Astrocyte of the spinal cord (primary cell): ENCODE results near the gene ATP9B.

ENCODE experiments used
- DNase-seq: peaks from one replicate; pipeline ENCODE4 v3.0.0; 2011; ENCODE audit warnings: low read depth, low spot score
- H3K4me3 ChIP-seq: 2 replicates; pipeline ENCODE4 v1.5.1; 2011; ENCODE audit warnings: low read depth, mild to moderate bottlenecking, low read length, moderate library complexity
- in situ Hi-C: cut with HindIII; loops from 2 replicates; pipeline ENCODE4 v1.10.0; 2017; ENCODE audit warnings: low sequenced_read_pairs
- TF ChIP-seq, protein P1 (sequence below): IDR thresholded peaks from 2 replicates; pipeline ENCODE4 v1.5.1; 2012; ENCODE audit warnings: low read depth, mild to moderate bottlenecking, low read length, inconsistent platforms

ATP9B gene

DNA sequence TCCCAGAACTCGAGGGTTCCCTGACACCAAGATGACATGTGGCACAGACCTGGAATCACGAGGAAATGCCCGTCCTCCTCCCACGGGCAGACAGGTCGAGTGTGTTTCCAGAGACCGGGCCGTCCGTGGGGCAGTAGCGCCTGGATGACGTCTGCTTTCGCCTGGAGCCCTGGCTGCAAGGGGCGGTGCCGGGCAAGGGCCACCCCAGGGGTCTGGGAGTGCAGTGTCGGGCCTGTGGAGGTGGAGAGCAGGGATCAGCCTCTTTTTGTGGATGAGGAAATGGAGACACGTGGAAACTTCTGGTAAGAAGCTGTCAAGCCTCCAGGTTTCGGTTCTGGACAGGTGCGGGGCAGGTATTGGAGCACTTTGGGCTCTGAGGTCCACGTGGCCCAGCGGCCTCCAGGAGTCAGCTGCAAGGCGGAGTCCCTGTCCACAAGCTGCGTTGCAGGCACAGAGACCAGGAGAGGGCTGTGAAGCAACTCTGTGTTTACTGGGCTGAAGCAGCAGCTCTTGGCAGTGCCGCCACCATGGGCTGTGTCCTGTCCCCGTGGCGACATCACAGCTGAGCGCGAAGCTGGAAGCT lies 352.2 kb downstream of the ATP9B start:
- in situ Hi-C loops, result no loop called here
- H3K4me3 ChIP-seq, result no peak overlapping the region
- TF ChIP-seq, protein P1, sequence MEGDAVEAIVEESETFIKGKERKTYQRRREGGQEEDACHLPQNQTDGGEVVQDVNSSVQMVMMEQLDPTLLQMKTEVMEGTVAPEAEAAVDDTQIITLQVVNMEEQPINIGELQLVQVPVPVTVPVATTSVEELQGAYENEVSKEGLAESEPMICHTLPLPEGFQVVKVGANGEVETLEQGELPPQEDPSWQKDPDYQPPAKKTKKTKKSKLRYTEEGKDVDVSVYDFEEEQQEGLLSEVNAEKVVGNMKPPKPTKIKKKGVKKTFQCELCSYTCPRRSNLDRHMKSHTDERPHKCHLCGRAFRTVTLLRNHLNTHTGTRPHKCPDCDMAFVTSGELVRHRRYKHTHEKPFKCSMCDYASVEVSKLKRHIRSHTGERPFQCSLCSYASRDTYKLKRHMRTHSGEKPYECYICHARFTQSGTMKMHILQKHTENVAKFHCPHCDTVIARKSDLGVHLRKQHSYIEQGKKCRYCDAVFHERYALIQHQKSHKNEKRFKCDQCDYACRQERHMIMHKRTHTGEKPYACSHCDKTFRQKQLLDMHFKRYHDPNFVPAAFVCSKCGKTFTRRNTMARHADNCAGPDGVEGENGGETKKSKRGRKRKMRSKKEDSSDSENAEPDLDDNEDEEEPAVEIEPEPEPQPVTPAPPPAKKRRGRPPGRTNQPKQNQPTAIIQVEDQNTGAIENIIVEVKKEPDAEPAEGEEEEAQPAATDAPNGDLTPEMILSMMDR, result no peak
- no peak for DNase-seq

DNA sequence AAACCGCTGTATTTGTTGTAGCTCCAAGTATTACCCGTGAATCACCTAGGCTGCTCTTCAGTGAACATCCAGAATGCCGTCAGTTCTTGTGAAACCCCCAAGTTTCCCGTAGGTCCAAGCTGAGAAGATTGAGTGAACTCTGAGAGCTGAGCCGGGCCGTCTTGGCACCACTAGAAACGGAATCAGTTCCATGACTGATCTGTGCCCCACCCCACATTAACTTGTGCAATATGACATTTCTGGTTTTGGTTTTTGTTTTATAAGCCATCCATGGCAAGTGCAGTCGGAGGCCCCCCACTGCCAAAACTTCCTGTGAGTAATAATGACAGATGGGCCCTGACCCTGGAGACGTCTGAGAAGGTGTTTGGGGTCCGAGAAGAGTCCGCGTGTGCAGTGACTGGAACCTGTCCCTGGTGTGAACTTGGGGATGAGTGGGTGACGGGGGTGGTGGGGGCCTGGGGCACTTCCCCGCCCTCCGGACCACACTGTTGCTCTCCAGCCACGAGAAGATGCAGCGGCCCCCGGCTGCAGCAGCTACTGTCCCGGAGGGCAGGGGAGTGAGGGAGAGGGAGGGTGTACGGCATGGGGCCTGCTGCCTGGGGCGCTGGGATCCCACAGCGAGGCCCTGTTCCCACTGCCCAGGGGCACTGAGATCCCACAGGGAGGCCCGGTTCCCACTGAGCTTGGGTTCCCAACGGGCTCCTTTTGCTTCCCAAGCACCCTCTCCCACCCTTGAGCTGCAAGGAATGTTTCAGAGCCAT lies 353.0 kb downstream of the ATP9B start:
- TF ChIP-seq, protein P1, result no peak
- no peak overlapping the region for H3K4me3 ChIP-seq
- in situ Hi-C loops, result no loop called here
- peak; percentile 86 for DNase-seq

DNA sequence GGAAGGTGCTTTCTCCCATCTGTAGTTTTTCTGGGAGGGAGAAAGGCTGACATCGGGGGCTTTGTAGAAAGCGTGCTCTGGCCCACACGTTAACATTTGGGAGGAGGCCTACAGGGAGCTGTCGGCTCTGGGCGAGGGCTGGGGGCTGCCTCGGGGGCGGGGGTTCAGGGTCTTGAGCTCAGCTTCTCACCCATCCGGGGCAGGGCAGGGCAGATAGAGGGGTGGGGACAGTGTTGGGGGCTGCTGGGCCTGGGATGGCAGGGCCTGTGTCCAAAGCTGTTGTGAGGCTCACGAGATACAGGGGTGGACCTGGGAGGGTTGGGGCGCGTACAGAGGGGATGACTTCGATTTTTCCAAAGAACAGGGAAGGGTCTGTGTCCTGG lies 353.6 kb downstream of the ATP9B start:
- in situ Hi-C loops, result no loop called here
- no peak overlapping the region for H3K4me3 ChIP-seq
- no peak for DNase-seq
- TF ChIP-seq, protein P1, result no peak

DNA sequence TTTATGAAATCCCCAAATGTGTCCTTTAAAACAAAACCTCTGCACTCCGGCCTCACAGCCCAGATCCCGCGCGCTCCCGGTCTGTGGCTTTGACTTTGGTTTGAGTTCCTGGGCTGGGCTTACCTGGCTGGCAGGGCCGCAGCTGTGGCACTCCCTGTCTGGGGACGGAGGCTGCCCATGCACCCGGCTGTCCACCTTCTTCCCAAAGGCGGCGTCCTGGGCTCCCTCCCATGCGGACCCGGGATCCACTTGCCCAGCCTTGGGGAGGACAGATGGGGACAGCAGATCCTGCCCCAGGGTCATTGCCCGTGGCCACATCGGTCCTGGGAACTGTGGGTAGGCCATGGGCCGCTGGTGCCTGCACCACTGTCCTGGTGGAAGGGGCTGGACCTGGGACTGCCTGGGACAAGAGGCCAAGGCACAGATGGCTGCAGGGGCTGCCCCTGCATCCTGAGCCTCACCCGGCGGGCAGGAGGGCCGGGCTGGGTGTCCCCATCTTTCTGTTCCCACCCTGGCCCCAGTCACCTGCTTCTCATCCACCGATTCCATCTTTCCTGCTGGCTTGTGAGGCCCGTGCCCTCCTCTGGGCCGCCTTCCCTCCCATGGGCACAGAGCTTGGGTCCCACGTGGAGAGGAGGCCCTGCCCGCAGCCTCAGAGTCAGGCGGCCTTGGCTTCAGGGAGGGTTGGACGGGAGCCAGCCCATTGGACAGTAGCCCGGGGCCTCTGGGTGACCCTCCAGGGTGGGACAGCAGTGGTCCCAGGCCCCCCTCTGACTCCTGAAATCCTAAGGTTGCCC lies 354.2 kb downstream of the ATP9B start:
- TF ChIP-seq, protein P1, result no peak
- no peak for DNase-seq
- in situ Hi-C loops, result no loop called here

DNA sequence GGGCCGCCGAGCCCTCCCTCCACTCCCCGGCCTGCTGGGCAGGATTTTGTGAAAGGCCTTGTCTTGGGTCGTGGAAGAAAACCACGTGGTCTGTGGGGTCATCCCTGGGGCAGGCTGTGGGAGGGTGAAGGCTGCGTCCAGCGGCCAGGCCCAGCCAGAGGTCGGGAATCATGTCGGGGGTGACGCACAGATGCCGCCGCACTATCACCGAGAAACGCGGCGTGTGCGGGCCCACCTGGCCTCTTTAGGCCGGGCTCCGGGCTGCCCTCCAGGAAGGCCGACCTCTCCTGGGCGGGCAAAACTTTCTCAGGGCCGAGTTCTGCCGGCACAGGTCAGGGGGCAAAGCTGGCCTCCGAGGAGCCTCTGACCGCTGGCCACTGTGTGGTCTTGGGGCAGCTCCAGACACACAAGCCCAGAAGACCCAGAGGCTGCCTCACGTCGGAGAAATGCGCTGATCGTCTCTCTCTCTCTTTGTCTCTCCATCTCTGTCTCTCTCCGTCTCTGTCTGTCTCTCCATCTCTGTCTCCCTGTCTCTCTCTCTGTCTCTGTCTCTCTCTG lies 354.9 kb downstream of the ATP9B start:
- TF ChIP-seq, protein P1, result no peak
- in situ Hi-C loops, result no loop called here
- H3K4me3 ChIP-seq, result no peak overlapping the region
- no peak for DNase-seq

More for the DNA sequence above, 354.2 kb downstream of the ATP9B start:
- no peak overlapping the region for H3K4me3 ChIP-seq

DNA sequence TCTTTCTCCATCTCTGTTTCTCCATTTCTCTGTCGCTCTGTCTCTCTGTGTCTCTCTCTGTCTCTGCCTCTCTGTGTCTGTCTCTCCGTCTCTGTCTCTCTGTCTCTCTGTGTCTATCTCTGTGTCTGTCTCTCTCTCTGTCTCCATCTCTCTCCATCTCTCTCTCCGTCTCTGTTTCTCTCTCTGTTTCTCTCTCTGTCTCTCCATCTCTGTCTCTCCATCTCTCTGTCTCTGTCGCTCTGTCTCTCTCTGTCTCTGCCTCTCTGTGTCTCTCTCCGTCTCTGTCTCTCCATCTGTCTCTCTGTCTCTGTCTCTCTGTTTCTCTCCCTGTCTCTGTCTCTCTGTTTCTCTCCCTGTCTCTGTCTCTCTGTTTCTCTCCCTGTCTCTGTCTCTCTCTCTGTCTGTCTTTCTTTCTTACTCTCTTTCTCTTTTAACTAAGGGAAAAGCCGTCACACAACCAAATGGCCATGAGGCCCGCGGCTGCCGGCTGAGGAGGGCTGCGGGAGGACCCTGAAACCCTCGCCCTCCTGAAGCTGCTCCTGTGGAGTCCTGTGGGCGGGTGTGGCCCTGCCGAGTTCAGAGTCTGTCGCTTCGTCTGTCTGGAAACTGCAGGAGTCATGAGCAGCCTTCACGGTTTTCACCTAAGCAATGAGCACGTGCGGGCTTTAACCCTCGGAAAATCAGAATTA lies 355.8 kb downstream of the ATP9B start:
- TF ChIP-seq, protein P1, result no peak
- in situ Hi-C loops, result no loop called here
- no peak for DNase-seq

More for the DNA sequence above, 355.8 kb downstream of the ATP9B start:
- no peak overlapping the region for H3K4me3 ChIP-seq
